ENCODE data around the gene C16orf74.

Gene C16orf74

GRCh38 chr16:85750827-85751697, at the start of gene C16orf74:
Gene C16orf74, minus strand, starts transcription at chr16:85751096. Its CDS starts 15,879 bp downstream, at chr16:85735217.
- DNase-seq (ENCODE audit: low read depth in 2 of 3, low spot score in 2 of 3) = no peak

DNA sequence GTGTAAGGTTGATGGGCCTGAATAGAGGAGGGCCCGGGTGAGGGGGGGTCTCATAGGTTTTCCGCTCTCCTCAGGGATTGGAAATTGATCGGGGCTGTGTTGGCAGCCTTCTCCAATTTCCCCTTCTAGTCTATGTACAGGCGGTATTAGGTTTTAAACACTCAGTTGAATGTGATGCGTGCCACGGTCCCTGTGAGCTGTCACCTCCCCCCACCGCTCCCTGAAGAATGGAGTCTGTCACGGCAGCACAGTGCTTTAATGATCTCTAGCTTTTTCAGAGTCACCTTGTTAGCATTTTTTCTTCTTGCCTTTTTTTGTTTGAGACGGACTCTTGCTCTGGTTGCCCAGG, 49.4 kb upstream of the C16orf74 start:
- DNase-seq (ENCODE audit: low read depth in 2 of 3, low spot score in 2 of 3) = no peak

- peak; percentile 84 to 92 (median 86) for DNase-seq (ENCODE audit: low read depth in 2 of 3, low spot score in 2 of 3)
Observed at GRCh38 chr16:85799497-85800320, 48.8 kb upstream of the C16orf74 start, which contains the start of the genes COX4I1 and EMC8. Gene COX4I1, plus strand, starts transcription at chr16:85799695. Its CDS starts 1,511 bp downstream, at chr16:85801206. Gene EMC8, minus strand, starts transcription at chr16:85799544. Its CDS starts 249 bp downstream, at chr16:85799295.

GRCh38 chr16:85798901-85799496, 48.1 kb upstream of the C16orf74 start:
- DNase-seq (ENCODE audit: low read depth in 2 of 3, low spot score in 2 of 3) = peak in 2 of 3 experiments; percentile 10 to 12

- DNase-seq (ENCODE audit: low read depth in 2 of 3, low spot score in 2 of 3) = no peak
Observed at GRCh38 chr16:85798283-85798776, 47.4 kb upstream of the C16orf74 start.

DNA sequence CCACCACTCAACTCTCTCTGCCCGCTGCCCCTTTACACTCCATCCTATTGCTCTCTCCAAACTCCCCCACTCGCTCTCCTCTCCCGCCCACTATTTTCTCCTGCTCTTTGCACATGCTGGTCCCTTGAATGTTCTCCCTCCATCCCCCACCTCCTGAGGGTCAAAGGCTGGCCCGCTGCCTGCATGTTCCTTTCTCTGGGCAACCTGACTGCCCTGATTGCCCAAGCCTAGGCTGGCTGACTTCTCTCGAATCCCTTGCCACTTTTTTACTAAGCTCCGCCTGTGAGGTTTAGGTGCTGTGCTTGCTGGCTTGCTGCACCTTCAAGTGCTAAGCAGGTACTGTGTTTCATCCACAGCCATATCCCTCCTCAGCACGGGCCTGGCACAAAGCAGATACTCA, 45.7 kb upstream of the C16orf74 start:
- DNase-seq (ENCODE audit: low read depth in 2 of 3, low spot score in 2 of 3) = no peak

- no peak for DNase-seq (ENCODE audit: low read depth in 2 of 3, low spot score in 2 of 3)
Observed at GRCh38 chr16:85796152-85796551, 45.3 kb upstream of the C16orf74 start.

DNA sequence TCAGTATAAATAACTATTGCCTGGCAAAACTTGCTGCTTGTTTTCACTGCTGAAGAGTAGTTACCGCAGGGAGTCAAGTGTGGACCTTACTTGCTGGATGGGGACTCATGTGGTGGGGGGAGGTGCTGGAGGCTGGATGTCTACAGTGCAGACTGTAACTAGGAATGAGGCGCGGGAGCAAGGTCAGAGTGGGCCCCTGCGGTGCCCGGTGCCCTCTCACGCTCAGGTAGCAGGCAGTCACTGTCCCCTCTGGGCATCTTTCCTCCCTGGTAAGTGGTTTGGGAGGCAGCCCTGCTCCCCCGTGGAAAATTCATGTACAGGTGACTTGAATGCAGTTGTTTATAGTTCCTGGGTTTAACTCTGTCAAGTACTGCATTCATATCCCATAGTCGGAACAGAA, 43.8 kb upstream of the C16orf74 start:
- no peak for DNase-seq (ENCODE audit: low read depth in 2 of 3, low spot score in 2 of 3)

GRCh38 chr16:85793662-85794298, 42.9 kb upstream of the C16orf74 start:
- no peak for DNase-seq (ENCODE audit: low read depth in 2 of 3, low spot score in 2 of 3)

- DNase-seq (ENCODE audit: low read depth in 2 of 3, low spot score in 2 of 3) = no peak
Observed at GRCh38 chr16:85789773-85790172, 38.9 kb upstream of the C16orf74 start.

- DNase-seq (ENCODE audit: low read depth in 2 of 3, low spot score in 2 of 3) = no peak
Observed at GRCh38 chr16:85788819-85789218, 37.9 kb upstream of the C16orf74 start.

- no peak for DNase-seq (ENCODE audit: low read depth in 2 of 3, low spot score in 2 of 3)
Observed at GRCh38 chr16:85785927-85786326, 35.0 kb upstream of the C16orf74 start.

- DNase-seq (ENCODE audit: low read depth in 2 of 3, low spot score in 2 of 3) = no peak
Observed at GRCh38 chr16:85784813-85785212, 33.9 kb upstream of the C16orf74 start.

GRCh38 chr16:85783441-85783840, 32.5 kb upstream of the C16orf74 start:
- no peak for DNase-seq (ENCODE audit: low read depth in 2 of 3, low spot score in 2 of 3)

GRCh38 chr16:85782451-85782850, 31.6 kb upstream of the C16orf74 start:
- DNase-seq (ENCODE audit: low read depth in 2 of 3, low spot score in 2 of 3) = no peak

DNA sequence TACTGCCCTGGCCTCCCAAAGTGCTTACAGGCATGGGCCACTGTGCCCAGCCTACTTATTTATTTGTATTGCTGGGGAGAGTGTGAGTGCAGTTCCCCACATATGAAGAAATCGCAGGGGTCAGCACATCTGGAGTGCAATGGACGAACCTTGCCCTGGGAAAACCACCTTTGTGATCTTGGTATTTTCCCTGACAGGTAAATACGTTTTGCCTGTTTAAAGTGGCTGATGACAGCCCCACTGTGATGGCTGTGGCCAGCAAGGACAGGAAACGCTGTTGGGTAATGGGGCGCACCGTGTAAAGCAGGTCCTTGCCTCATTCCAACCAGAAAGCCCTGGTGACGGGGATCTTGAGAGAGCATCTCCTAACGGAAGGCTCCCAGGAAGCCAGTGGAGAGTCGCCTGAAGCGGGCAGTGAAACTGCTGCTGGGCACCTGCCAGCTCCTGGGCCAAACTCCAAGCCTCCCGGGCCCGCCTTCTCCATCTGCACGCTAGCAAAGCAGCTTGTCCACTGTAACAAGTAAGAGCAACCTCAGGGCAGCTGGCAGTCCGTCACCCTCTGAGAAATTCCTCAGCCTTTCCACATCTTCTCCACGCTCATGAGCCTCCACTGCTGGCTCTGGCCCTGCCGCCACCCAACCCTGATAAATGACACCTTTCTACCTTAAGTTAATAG, 30.9 kb upstream of the C16orf74 start:
- DNase-seq (ENCODE audit: low read depth in 2 of 3, low spot score in 2 of 3) = no peak

- no peak for DNase-seq (ENCODE audit: low read depth in 2 of 3, low spot score in 2 of 3)
Observed at GRCh38 chr16:85781156-85781555, 30.3 kb upstream of the C16orf74 start.

DNA sequence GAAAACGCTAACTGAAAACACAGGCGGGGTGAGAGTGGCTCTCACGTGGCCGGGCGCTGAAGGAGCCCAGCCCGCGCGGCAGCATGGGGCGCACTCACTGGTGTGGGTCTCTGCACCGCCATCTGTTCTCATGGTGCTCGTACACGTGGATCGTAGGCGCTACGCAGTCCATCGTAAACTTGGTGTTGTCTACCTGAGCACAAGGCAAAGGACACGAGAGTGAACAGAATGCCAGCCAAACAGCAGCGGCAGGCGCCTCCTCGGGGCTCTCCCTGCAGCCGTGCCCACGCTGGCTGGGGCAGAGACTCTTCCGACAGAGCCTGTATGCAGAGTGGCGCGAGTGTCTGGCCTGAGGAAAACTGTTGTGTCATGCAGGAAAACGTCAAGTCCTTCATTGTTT, 29.4 kb upstream of the C16orf74 start:
- no peak for DNase-seq (ENCODE audit: low read depth in 2 of 3, low spot score in 2 of 3)

DNA sequence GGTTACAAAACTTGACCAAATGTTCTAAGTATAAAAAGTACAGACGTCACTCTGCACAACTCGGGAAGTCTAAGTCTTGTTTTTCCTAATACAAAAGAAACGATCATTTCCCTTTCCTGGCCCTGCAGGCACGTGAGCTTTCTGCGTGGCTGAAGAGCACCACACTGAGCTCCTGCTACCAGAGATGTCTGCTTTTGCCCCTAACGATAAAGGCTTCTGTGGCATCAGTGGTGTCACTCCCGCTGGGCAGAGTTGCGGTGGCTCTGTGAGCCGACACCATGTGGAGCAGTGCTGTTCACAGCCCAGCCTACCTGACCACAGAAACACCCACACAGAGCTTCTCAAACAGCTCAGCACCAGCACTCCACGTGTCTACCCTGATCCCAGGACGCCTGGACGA, 28.0 kb upstream of the C16orf74 start:
- DNase-seq (ENCODE audit: low read depth in 2 of 3, low spot score in 2 of 3) = peak in 1 of 3 experiments; percentile 15

DNA sequence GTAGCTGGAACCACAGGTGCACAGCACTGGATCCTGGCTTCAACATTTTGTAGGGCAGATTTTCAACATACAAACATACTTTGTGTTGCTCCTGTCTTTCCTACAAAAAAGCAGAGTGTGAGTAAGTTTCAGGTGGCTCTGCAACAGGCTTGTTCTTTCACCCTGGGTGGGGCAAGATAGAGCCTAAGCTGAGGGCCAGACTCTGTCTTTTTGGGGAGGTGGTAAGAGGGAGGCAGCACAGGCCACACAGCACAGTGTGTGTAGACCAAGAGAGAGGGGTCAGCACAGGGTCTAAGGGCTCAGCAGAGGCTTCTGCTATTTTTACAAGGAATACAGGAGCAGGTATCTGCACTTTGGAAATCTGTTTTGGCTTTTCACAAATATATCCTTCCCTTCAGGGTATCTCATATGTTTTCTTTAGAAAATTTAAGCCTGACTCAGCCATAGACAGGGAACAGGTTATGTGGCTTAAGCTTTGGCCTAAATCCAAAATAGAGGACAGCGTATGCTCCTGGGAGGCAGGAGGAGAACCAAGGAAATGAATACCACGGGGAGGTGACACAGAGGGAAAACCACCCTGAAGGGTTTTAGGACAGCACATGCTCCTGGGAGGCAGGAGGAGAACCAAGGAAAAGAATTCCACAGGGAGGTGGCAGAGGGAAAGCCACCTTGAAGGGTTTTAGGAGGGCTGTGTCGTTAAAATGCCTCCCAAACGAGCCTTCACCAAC, 26.9 kb upstream of the C16orf74 start:
- DNase-seq (ENCODE audit: low read depth in 2 of 3, low spot score in 2 of 3) = no peak
